GM10847 (cell line): ENCODE measurements around the gene MYO1D.

ENCODE experiments used
- POLR2A ChIP-seq: IDR thresholded peaks from 2 replicates; pipeline ENCODE4 v1.6.1; 2011; ENCODE audit not compliant: insufficient read length; ENCODE audit errors: extremely low read depth

Gene MYO1D

GRCh38 chr17:32697728-32698625 is 178.9 kb downstream of the MYO1D start:
- TF ChIP-seq POLR2A, result no peak

GRCh38 chr17:32696426-32696825 is 180.5 kb downstream of the MYO1D start:
- no peak for TF ChIP-seq POLR2A

- TF ChIP-seq POLR2A, result no peak
These were observed 181.1 kb downstream of the MYO1D start for GRCh38 chr17:32695864-32696263.

GRCh38 chr17:32693194-32693897 is 183.6 kb downstream of the MYO1D start:
- no peak for TF ChIP-seq POLR2A

- no peak for TF ChIP-seq POLR2A
These were observed 184.7 kb downstream of the MYO1D start for GRCh38 chr17:32692179-32692578.

GRCh38 chr17:32689348-32689747 is 187.6 kb downstream of the MYO1D start:
- no peak for TF ChIP-seq POLR2A

- no peak for TF ChIP-seq POLR2A
These were observed 188.7 kb downstream of the MYO1D start for GRCh38 chr17:32688221-32688620.

GRCh38 chr17:32684087-32684958 is 192.6 kb downstream of the MYO1D start:
- no peak for TF ChIP-seq POLR2A

GRCh38 chr17:32673964-32674363 is 203.0 kb downstream of the MYO1D start:
- no peak for TF ChIP-seq POLR2A

GRCh38 chr17:32672711-32673110 is 204.2 kb downstream of the MYO1D start:
- no peak for TF ChIP-seq POLR2A

GRCh38 chr17:32671896-32672295 is 205.0 kb downstream of the MYO1D start:
- TF ChIP-seq POLR2A, result no peak

GRCh38 chr17:32664936-32665583 is 211.9 kb downstream of the MYO1D start:
- no peak for TF ChIP-seq POLR2A

- TF ChIP-seq POLR2A, result no peak
These were observed 216.4 kb downstream of the MYO1D start for GRCh38 chr17:32660496-32660985.

GRCh38 chr17:32659419-32659842 is 217.5 kb downstream of the MYO1D start:
- no peak for TF ChIP-seq POLR2A
